ENCODE data around the gene MTRF1L.
A peak's percentile ranks its signal among the peaks of the same experiment; 100 is the strongest.

Gene MTRF1L

GRCh38 chr6:152982904-152983636 lies 19.4 kb downstream of the MTRF1L start, which contains the start of gene FBXO5:
TSS of gene FBXO5 (minus strand) at chr6:152983041. CDS start at chr6:152982959, 82 bp downstream.
- H3K36me3 ChIP-seq (ENCODE audit: control insufficient read depth, insufficient read depth, low read length): peaks cover 21% of the 10 kb centered on the region
- peak within 1 kb of the TSS; percentile 96 for H3K9ac ChIP-seq (ENCODE audit: low read depth, low read length)
- H3K4me1 ChIP-seq (ENCODE audit: control insufficient read depth, insufficient read depth, low read length): peaks cover 33% of the 10 kb centered on the region
- H3K27ac ChIP-seq (ENCODE audit: low read depth, low read length): peak within 1 kb of the TSS; percentile 97
- no peaks in the 10 kb centered on the region for H3K27me3 ChIP-seq (ENCODE audit: control insufficient read depth, insufficient read depth, low read length)
- H3K4me3 ChIP-seq (ENCODE audit: low read depth, low read length): peak within 1 kb of the TSS; percentile 71
- H3K9me3 ChIP-seq (ENCODE audit: control insufficient read depth, insufficient read depth, low read length): no peaks in the 10 kb centered on the region

GRCh38 chr6:152981989-152982903 lies 20.3 kb downstream of the MTRF1L start:
- peak overlapping the region; percentile 97 for H3K27ac ChIP-seq (ENCODE audit: low read depth, low read length)
- H3K27me3 ChIP-seq (ENCODE audit: control insufficient read depth, insufficient read depth, low read length): no peaks in the 10 kb centered on the region
- H3K9me3 ChIP-seq (ENCODE audit: control insufficient read depth, insufficient read depth, low read length): no peaks in the 10 kb centered on the region
- peak overlapping the region; percentile 71 for H3K4me3 ChIP-seq (ENCODE audit: low read depth, low read length)
- peaks cover 29% of the 10 kb centered on the region for H3K36me3 ChIP-seq (ENCODE audit: control insufficient read depth, insufficient read depth, low read length)
- H3K4me1 ChIP-seq (ENCODE audit: control insufficient read depth, insufficient read depth, low read length): peaks cover 41% of the 10 kb centered on the region
- H3K9ac ChIP-seq (ENCODE audit: low read depth, low read length): peak overlapping the region; percentile 78

GRCh38 chr6:152981219-152981618 lies 21.3 kb downstream of the MTRF1L start:
- Histone ChIP-seq H3K36me3 (ENCODE audit: control insufficient read depth, insufficient read depth, low read length) (peaks cover 35% of the 10 kb centered on the region), H3K27ac (ENCODE audit: low read depth, low read length) (no peak overlapping the region), H3K9ac (ENCODE audit: low read depth, low read length) (peak overlapping the region; percentile 78), H3K4me3 (ENCODE audit: low read depth, low read length) (peak overlapping the region; percentile 71), H3K9me3 (ENCODE audit: control insufficient read depth, insufficient read depth, low read length) (no peaks in the 10 kb centered on the region), H3K27me3 (ENCODE audit: control insufficient read depth, insufficient read depth, low read length) (no peaks in the 10 kb centered on the region), H3K4me1 (ENCODE audit: control insufficient read depth, insufficient read depth, low read length) (peaks cover 50% of the 10 kb centered on the region)

- Histone ChIP-seq H3K4me1 (ENCODE audit: control insufficient read depth, insufficient read depth, low read length) (peaks cover 54% of the 10 kb centered on the region), H3K36me3 (ENCODE audit: control insufficient read depth, insufficient read depth, low read length) (peaks cover 41% of the 10 kb centered on the region)
Observed at GRCh38 chr6:152980656-152981055, 21.9 kb downstream of the MTRF1L start.

GRCh38 chr6:152979116-152979515 lies 23.4 kb downstream of the MTRF1L start:
- Histone ChIP-seq H3K4me3 (ENCODE audit: low read depth, low read length) (peak overlapping the region; percentile 71; the same call in 1 of the 2 replicates), H3K27ac (ENCODE audit: low read depth, low read length) (no peak overlapping the region), H3K27me3 (ENCODE audit: control insufficient read depth, insufficient read depth, low read length) (no peaks in the 10 kb centered on the region), H3K9ac (ENCODE audit: low read depth, low read length) (no peak overlapping the region), H3K9me3 (ENCODE audit: control insufficient read depth, insufficient read depth, low read length) (no peaks in the 10 kb centered on the region), H3K4me1 (ENCODE audit: control insufficient read depth, insufficient read depth, low read length) (peaks cover 46% of the 10 kb centered on the region), H3K36me3 (ENCODE audit: control insufficient read depth, insufficient read depth, low read length) (peaks cover 56% of the 10 kb centered on the region)

More at GRCh38 chr6:152980656-152981055, 21.9 kb downstream of the MTRF1L start:
- H3K27me3 ChIP-seq (ENCODE audit: control insufficient read depth, insufficient read depth, low read length): no peaks in the 10 kb centered on the region
- H3K9ac ChIP-seq (ENCODE audit: low read depth, low read length): peak overlapping the region; percentile 78; the same call in 1 of the 2 replicates
- peak overlapping the region; percentile 71 for H3K4me3 ChIP-seq (ENCODE audit: low read depth, low read length)
- H3K27ac ChIP-seq (ENCODE audit: low read depth, low read length): no peak overlapping the region
- H3K9me3 ChIP-seq (ENCODE audit: control insufficient read depth, insufficient read depth, low read length): no peaks in the 10 kb centered on the region

- no peaks in the 10 kb centered on the region for H3K27me3 ChIP-seq (ENCODE audit: control insufficient read depth, insufficient read depth, low read length)
- H3K9ac ChIP-seq (ENCODE audit: low read depth, low read length): no peak overlapping the region
- no peak overlapping the region for H3K4me3 ChIP-seq (ENCODE audit: low read depth, low read length)
- peaks cover 46% of the 10 kb centered on the region for H3K4me1 ChIP-seq (ENCODE audit: control insufficient read depth, insufficient read depth, low read length)
- H3K27ac ChIP-seq (ENCODE audit: low read depth, low read length): no peak overlapping the region
- H3K9me3 ChIP-seq (ENCODE audit: control insufficient read depth, insufficient read depth, low read length): no peaks in the 10 kb centered on the region
- peaks cover 67% of the 10 kb centered on the region for H3K36me3 ChIP-seq (ENCODE audit: control insufficient read depth, insufficient read depth, low read length)
Observed at GRCh38 chr6:152978058-152978457, 24.5 kb downstream of the MTRF1L start.

GRCh38 chr6:152977556-152977955 lies 25.0 kb downstream of the MTRF1L start:
- H3K27me3 ChIP-seq (ENCODE audit: control insufficient read depth, insufficient read depth, low read length): no peaks in the 10 kb centered on the region
- H3K27ac ChIP-seq (ENCODE audit: low read depth, low read length): peak overlapping the region; percentile 15
- H3K4me3 ChIP-seq (ENCODE audit: low read depth, low read length): no peak overlapping the region
- H3K9ac ChIP-seq (ENCODE audit: low read depth, low read length): no peak overlapping the region
- H3K36me3 ChIP-seq (ENCODE audit: control insufficient read depth, insufficient read depth, low read length): peaks cover 72% of the 10 kb centered on the region
- H3K4me1 ChIP-seq (ENCODE audit: control insufficient read depth, insufficient read depth, low read length): peaks cover 46% of the 10 kb centered on the region
- no peaks in the 10 kb centered on the region for H3K9me3 ChIP-seq (ENCODE audit: control insufficient read depth, insufficient read depth, low read length)

GRCh38 chr6:152976749-152977148 lies 25.8 kb downstream of the MTRF1L start:
- no peaks in the 10 kb centered on the region for H3K9me3 ChIP-seq (ENCODE audit: control insufficient read depth, insufficient read depth, low read length)
- no peak overlapping the region for H3K9ac ChIP-seq (ENCODE audit: low read depth, low read length)
- peaks cover 46% of the 10 kb centered on the region for H3K4me1 ChIP-seq (ENCODE audit: control insufficient read depth, insufficient read depth, low read length)
- H3K4me3 ChIP-seq (ENCODE audit: low read depth, low read length): no peak overlapping the region
- no peaks in the 10 kb centered on the region for H3K27me3 ChIP-seq (ENCODE audit: control insufficient read depth, insufficient read depth, low read length)
- peaks cover 80% of the 10 kb centered on the region for H3K36me3 ChIP-seq (ENCODE audit: control insufficient read depth, insufficient read depth, low read length)
- H3K27ac ChIP-seq (ENCODE audit: low read depth, low read length): no peak overlapping the region

- Histone ChIP-seq H3K36me3 (ENCODE audit: control insufficient read depth, insufficient read depth, low read length) (peaks cover 94% of the 10 kb centered on the region), H3K27ac (ENCODE audit: low read depth, low read length) (no peak overlapping the region), H3K4me3 (ENCODE audit: low read depth, low read length) (no peak overlapping the region), H3K27me3 (ENCODE audit: control insufficient read depth, insufficient read depth, low read length) (no peaks in the 10 kb centered on the region), H3K9ac (ENCODE audit: low read depth, low read length) (no peak overlapping the region), H3K9me3 (ENCODE audit: control insufficient read depth, insufficient read depth, low read length) (no peaks in the 10 kb centered on the region), H3K4me1 (ENCODE audit: control insufficient read depth, insufficient read depth, low read length) (peaks cover 39% of the 10 kb centered on the region)
Observed at GRCh38 chr6:152975204-152975915, 27.1 kb downstream of the MTRF1L start.

GRCh38 chr6:152973916-152974315 lies 28.6 kb downstream of the MTRF1L start:
- Histone ChIP-seq H3K27me3 (ENCODE audit: control insufficient read depth, insufficient read depth, low read length) (no peaks in the 10 kb centered on the region), H3K27ac (ENCODE audit: low read depth, low read length) (no peak overlapping the region), H3K9me3 (ENCODE audit: control insufficient read depth, insufficient read depth, low read length) (no peaks in the 10 kb centered on the region), H3K4me3 (ENCODE audit: low read depth, low read length) (no peak overlapping the region), H3K9ac (ENCODE audit: low read depth, low read length) (no peak overlapping the region), H3K36me3 (ENCODE audit: control insufficient read depth, insufficient read depth, low read length) (peaks cover 94% of the 10 kb centered on the region), H3K4me1 (ENCODE audit: control insufficient read depth, insufficient read depth, low read length) (peaks cover 27% of the 10 kb centered on the region)

Data from HUES48 (cell line).